Lower leg skin (tissue), 3 donors: ENCODE measurements around the gene HSF4.

Source experiments
- CTCF ChIP-seq, 3 donors: fragments of 450-650 bp; IDR thresholded peaks; one replicate each; pipeline ENCODE4 v1.5.1; 2016; ENCODE audit warnings: antibody characterized with exemption in 3 of 3, mild to moderate bottlenecking in 3 of 3, moderate library complexity in 2 of 3
- POLR2A ChIP-seq, 2 donors: fragments of 450-650 bp; IDR thresholded peaks; one replicate each; pipeline ENCODE4 v1.6.1; 2016 to 2017; ENCODE audit warnings: antibody characterized with exemption in 2 of 2, mild to moderate bottlenecking in 1 of 2, moderate library complexity in 1 of 2

GRCh38 chr16:67187175-67187890 lies 22.8 kb downstream of the HSF4 start:
- TF ChIP-seq CTCF (IDR thresholded peaks at IDR 0.05) = no peak
- TF ChIP-seq POLR2A (IDR thresholded peaks at IDR 0.05) = no peak
